ENCODE data around the gene DOCK9.

Gene DOCK9

DNA sequence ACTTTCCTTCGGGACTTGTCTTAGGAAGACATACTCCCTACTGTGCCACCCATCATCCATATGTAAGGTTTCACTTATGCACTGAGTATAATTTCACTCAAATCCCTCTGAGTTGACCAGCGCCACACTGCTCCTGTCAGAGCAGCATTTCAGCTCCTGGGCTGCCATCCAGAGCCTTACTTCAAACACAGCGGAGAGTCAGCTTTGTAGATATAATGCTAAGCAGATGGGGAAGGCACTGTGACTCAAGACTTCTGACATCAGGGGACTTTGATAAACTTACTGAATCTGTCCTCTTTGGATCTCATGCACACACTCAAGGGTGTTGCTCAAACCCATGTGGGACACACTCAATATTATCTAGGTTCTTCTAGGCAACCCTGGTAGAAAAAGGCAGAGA lies 34.9 kb downstream of the DOCK9 start:
- DNase-seq (ENCODE audit: low read depth) = no peak

DNA sequence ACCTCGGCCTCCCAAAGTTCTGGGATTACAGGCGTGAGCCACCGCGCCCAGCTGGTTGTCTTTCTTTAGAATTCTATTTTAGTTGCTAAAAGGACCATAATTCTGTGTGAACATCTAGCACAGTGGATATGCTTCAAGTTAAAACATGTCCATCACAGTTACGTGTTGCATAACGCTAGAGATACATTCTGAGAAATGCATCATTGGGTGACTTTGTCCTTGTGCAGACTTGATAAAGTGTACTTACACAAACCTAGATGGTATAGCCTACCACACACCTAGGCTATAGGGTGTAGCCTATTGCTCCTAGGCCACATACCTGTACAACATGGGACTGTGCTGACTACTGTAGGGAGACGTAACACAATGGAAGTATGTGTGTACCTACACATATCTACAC lies 35.4 kb downstream of the DOCK9 start:
- DNase-seq (ENCODE audit: low read depth) = no peak

DNA sequence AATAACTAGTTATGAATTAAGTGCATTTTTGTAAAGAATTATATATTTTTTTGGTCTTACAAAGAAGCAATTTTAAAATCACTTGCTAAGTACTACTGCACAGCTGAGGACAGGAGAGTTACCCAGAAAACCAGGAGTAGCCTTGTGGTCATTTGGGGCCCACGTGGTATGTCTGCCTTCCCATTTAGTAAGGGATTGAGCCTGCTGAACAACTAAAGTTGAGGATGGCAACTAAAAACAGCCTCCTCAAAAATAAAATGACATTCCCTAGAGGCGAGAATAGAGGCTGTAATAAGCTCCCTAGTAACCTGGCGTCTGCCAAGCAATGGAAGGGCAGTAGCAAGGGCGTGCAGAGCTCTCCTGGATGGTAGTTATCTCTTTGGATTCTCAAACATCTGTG lies 36.3 kb downstream of the DOCK9 start:
- no peak for DNase-seq (ENCODE audit: low read depth)

DNA sequence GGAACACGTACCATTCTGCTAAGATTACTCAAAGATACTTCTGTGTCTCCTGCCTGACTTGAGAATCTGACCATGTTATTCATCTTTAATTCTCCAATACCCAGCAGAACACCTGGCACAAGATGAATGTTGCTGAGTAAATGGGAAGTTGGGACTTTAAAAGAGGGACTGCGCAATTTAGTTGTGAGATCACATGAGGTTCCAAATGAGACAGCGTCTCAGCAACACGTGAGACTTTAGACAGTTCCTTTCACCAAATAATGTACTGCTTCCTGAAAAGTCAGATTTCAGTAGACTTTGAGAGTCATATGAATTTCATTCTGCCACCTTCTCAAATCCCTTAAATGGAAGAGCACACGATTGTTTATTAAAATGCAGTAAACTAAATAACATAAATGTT lies 36.7 kb downstream of the DOCK9 start:
- no peak for DNase-seq (ENCODE audit: low read depth)

DNA sequence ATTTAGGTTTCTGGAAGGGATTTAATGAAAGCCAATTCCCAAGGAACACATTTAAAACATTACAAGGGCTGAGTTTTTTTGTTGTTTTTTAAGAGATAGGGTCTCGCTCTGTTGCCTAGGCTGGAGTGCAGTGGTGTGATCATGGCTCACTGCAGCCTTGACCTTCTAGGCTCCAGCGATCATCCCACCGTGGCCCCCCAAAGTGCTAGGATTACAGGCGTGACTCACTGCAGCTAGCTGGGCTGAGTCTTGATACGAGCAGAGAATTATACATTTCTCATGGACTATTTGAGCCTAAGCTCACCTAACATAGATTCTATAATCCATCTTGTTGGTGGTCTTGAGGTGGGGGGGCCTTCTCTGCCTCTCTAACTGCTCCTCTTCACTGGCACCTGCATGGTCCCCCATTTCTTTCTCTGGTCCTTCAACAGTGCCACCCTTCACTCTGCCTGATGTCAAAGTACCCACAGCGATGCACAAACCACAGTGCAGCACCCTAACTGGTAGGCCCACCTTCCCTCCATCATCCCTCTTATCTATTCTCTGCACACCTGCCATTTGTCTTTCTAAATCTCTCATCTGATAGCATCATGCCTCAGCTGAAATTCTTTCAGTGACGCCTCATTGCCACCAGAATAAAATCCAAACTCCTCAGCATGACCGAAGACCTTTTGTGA lies 37.4 kb downstream of the DOCK9 start:
- no peak for DNase-seq (ENCODE audit: low read depth)

DNA sequence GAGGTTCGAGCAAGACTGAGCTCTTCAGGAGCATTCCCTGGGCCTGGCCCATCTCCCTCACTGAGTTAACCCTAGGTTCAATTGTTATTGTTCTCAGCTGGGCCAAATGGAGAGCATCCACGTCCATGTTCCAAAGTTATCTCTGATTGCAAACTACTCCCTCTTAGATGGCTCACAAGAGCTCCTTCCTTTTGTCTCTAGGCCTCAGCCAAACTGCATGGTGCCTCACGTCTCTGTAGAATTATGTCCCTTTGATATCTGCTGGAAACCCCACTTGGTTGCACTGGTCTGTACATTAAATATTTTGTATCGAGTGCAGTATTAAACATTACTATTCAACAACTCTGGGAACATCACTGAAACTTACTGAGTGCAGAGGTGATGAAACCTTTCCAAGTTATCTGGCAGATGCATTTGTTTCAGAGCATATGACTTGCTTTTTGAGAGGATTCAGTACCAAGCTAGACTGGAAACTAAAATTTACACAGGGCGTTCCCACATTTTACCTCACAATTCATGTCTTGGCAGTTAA lies 38.1 kb downstream of the DOCK9 start:
- no peak for DNase-seq (ENCODE audit: low read depth)

DNA sequence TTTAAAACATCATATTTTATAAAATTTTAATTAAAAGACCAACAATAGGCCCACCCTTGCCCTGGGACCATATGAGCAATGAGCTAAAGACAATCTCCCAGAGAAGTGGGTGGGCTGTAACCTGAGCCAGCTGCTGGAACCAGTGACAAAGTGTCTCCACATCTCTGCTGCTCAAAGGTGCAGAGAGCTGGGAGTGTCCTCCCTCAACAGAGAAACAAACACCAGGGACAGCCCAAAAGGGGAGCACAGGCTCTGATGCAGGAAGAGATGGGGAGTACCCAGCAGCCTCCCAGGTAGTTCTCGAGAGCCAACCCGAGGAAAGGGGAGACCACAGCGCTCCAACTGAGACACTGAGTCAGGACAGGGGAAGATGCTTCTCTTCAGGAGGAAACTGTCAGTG lies 39.1 kb downstream of the DOCK9 start:
- DNase-seq (ENCODE audit: low read depth) = no peak

DNA sequence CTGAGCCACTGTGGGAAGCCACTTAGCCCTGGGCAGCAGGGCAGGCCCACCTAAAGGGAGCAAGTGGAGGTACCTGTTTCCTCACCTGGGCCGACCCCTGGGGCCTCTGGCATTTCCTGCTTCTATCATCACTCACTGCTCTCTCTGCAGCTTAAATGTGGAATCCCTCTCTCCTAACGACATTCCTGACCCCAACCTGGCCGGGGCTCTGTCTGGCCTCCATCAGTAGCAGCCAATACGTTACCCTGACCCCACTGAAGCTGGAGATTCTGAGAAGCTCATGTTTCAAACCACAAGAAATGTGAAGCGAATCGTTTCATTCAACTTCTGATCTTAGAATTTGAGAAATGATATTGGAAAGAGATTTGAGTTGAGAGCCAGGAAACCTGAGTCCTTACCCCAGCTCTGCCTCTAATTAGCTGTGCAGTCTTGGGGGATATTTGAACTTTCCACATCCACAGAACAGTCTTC lies 39.9 kb downstream of the DOCK9 start:
- no peak for DNase-seq (ENCODE audit: low read depth)

DNA sequence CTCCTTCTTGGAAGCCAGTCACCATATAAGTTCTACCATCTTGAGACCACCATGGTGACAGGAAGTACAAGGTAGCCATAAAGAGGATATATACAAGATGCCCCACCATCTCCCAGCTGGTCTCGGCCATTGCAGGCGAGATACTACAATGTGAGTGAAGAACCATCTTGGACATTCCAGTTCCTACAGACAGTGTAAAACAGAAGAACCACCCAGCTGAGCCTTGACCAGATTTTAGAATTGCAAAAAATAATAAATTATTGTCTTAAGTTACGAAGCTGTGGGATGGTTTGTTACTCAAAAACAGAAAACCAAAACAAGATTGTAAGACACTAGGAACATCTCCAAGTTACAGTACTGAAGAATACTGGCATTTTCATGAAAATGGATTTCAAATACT lies 43.6 kb downstream of the DOCK9 start:
- no peak for DNase-seq (ENCODE audit: low read depth)

DNA sequence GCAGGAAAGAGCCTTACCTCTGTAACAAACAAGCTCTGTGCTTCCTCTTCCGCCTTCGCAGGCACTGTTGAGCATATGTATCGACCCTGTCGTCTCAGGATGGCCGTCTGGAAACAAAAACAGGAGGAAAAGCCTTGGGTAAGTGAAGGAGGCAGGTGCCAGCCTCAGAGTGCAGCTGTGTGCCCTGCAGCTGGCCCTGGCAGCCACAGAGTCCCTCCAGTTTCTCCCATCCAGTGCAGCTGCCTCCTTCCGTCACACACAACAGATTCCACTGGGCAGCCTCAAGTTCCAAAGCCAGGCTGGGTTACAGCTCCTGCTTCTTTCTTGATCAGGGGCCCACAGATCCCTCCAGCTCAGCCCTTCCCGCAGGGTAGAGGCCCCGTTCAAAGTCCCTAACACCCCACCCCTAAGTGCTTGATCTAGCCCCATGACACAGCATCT lies 47.7 kb downstream of the DOCK9 start:
- no peak for DNase-seq (ENCODE audit: low read depth)

DNA sequence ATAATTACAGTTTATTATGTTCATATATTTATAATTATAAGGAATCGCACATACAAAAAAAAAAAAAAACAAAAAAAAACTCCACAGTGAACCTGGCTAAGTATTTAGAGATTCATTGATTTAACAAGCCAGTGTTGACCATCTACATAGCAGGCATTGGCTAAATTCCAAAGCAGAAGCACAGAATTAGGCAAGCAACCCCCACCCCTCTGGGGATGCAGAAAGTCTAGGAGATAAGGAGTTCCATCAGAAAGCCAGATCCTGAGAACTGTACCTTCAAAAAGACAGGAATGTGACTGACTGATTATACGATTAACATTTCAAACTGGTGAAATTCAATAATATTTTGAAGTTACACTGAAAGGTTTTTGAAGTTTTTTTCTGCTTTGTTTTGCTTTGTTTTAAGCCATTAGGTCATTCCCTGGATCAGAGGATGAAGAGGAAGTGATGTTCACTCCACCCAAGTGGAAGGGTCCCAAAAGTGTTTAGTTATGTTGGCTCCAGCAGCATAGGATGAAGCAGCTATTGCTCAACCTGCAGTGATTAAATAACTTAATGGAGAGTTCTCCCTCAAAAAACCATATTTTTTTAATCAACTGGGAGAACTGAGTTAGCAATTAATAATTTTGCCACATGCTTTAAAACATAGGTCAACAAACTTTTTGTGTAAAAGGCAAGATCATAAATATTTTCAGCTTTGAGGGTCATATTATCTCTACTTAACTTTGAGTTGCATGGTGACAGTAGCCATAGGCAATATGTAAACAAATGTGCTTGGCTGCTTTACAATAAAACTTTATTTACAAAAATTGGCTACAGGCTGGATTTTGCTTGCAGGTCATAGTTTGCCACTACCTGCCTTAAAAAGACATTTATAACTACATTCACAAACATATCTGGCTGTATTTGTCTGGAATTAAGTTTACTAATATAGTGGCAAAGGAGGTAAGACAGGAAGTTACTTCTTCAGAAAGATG lies 49.6 kb downstream of the DOCK9 start:
- DNase-seq (ENCODE audit: low read depth) = peak; percentile 92

DNA sequence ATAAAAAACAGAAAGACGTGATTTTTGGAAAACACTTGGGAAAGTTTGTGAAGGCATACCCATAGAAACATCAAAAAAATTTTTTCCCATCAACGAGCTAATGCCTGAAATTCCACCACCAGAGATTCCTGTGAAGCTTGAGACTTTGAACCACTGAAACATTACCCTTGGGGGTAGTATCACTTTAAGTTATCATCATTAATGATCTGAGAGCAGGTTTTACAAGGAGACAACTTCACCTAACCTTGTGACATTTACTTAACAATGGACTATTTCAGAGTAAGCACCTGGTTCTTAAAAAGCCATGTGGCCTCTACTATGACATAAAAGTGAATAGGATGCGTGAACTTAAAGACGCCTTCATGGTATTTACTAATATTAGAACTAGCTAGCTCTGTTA lies 51.9 kb downstream of the DOCK9 start:
- no peak for DNase-seq (ENCODE audit: low read depth)

DNA sequence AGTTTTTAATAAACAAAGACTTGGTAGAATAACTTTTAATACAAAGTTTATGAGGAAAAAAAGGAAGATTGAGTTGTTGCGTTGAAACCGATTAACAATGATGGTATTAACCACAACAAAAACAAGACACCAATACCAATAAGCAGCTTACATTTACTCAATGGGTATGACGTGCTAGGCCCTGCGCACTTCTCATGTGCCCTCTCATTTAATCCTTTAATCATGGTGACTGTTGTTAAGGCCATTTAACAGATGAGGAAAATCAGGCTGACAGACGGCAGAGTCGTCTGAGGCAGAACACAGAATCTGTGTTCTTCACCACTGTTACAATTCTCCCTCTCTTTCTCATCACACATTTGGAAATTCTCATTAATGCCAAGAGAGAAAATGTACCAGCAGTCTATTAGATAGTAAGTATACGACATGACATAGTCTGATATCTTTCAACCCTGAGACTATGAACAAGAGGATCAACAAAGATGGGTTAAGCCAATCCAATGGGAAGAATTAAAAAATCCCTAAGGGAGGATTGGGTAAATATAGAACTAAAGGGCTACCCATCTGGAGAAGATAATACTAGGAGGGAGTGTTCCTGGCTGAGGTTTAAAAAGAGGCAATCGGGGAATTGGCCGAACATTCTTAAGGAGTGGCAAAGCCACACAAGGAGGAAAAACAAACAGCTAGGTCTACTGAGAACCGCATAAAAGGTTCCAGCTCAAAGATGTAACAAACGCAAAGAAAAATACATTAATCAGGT lies 54.0 kb downstream of the DOCK9 start:
- no peak for DNase-seq (ENCODE audit: low read depth)

DNA sequence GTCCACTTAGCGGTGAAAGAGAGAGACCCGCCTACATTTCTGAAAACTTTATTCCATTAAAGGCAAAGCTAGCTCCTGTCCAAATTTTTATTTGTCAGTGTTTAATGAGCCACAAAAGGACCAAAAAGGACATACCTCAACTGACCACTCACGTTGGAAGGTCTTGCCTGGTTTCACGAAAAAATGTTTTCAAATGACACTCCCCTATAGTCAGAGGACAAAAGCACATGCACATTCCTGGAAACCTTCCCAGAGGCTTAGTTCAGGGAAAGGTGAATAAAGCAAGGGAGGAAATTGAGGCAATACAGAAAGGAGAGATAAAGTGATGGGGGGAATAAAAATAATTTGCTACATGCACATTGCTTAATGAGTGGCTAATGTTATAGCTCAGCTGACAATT lies 55.6 kb downstream of the DOCK9 start:
- no peak for DNase-seq (ENCODE audit: low read depth)

DNA sequence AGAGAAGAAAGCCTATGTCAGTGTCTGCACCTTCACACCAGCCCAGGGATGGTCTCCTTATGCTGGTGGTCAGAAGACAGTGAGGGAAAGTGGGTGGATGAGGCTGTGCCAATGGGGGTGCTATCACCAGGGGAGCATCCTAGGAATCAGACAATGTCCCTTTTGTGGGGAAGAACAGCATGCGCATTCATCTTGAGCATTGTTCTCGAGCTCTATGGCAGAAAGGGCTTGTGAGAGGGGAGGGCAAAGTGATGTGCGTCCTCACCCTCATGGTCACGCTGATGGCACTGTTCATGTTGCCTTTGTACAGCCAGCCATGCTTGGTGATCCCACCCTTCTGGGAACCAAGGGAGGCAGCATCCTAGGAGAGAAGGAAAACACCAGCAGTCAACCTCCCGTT lies 56.1 kb downstream of the DOCK9 start:
- DNase-seq (ENCODE audit: low read depth) = no peak

DNA sequence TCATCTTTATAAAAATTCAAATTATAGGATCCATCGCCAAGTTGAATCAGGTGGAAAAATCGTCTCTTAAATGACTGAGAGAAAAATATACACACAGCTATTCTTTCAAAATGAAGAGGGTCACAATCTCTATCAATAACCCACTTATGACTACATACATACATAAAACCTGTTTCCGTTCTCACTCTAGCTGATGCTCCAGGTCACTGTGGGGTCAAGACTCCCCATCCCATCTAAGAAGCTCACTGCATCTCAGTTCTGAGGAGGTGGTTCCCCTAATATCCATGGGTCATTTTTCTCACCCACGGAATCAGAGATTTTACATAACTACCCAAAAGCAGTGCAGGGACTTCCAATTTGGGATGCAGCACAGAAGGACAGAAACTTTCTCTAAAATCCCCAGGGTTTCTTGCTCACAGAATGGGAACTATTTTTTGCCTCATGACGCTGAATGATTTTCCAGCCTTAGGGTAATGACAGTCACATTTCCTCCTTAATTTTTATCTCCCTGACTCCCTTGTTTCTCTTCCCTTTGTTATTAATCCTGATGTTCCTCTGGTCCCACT lies 56.8 kb downstream of the DOCK9 start:
- DNase-seq (ENCODE audit: low read depth) = no peak

DNA sequence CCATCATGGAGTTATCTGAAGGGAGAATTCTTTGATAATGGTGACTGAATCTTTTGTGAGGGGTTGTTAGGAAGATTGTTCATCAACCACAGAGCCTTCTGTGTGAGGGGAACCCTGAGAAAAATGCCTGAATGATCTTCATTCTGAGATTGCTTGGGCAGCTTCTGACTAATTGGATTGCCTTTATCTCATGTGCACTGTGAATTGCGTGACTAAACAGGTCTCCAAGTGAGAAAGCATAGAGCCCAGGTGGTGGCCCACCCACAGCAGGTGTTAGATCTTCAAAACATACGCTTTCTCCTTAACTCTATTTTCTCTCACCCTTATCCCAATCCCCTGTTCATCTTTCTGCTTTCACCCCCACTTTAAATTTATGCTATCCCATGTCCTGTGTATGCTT lies 58.3 kb downstream of the DOCK9 start:
- DNase-seq (ENCODE audit: low read depth) = no peak

DNA sequence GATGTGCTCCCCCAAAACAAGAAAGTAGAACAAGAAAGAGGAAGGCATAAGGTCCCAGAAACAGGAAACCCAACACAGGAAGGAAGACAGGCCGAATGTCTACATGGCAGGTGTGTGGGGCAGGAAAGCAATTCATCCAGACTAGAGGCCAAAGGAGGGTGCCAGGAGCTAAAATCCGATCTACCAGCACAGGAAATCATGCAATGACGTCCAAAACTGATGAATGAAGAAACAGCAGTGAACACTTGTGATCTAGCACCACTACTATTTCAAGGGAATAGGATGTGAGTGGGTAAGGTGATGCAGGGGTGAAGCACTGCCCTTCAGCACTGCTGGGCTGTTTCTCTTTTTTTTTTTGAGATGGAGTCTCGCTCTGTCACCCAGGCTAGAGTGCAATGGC lies 59.1 kb downstream of the DOCK9 start:
- no peak for DNase-seq (ENCODE audit: low read depth)

DNA sequence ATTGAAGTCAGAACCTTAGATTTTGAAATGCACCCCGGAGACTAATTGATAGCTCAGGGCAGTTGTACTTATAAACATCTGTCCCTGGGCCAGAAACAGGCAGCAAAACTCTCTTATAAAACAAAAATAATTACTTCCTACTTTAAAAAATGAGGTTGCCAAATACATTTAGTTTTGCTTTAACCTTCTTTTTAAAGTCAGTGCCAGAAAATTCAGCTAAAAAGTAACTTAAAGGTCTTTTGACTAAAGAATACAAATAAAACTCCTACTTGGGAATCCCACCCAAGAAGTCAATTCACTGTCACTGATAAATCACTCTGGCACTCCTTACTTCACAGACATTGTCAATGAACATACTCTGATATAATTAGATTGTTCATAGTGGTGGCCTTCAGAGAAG lies 60.7 kb downstream of the DOCK9 start:
- DNase-seq (ENCODE audit: low read depth) = no peak

DNA sequence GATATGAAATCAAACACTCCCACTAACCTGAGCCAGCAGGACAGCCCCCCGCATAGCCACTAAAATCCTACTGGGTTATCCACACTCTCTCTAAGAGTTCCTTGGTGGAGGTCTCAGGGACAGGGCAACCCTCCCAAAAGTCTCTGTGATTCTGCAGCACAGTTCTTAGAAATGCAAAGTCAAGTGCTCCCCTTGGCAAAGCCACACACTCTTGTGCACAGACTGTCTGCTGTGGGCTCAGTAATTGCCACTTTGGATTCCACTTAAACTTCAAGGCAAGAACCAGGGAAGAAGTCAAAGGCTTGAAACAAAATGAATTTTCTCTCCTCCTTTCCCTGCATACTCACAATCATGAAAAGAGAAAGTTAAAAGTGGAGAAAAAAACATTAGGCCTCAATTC lies 61.5 kb downstream of the DOCK9 start:
- no peak for DNase-seq (ENCODE audit: low read depth)

DNA sequence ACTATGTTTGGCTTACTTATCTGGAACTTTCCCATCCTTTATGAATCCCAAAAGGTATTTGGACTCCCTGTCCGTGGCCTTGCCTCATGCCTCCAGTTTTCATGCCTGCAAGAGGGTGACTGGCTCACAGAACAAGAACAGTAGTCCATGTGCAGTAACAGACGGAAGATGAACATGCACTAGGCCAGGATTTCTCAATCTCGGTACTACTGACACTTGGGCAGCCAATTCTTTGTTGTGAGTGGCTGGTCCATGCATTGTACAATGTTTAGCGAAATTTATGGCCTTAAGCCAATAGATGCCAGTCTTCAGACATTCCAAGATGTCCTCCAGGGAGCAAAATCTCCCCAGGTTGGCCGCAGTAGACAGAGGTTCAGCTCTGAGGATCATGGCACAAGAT lies 61.9 kb downstream of the DOCK9 start:
- no peak for DNase-seq (ENCODE audit: low read depth)

DNA sequence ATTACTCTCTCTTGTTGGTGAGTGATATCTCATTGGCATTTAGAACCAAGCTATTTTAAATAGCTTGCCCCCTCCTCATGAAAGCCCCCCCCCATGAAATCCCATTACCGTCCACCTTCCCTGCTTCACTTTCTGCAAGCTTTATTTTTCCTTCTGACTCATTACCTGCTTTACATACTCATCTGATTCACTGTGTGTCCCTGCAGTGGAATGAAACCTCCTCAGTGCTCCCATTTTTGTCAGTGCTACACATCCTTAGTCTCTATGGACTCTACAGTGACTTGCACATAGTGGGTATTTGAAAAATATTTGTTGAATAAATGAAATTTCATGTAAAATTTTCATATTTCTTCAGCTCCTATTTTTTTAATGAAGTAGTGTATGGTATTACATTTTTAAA lies 62.3 kb downstream of the DOCK9 start:
- DNase-seq (ENCODE audit: low read depth) = no peak

Data from stromal cell of bone marrow (primary cell).